Right ventricle myocardium superior (tissue), 1 donor: ENCODE measurements around the gene GART. TPM values are rescaled to one million over a fixed set of nuclear protein-coding genes. Genes with fewer than 3 reads are reported as not detected.
"Not testable (repeated sequence)": the region's sequence is repeated elsewhere in the genome, so short reads cannot be mapped to it uniquely, and the experiment has no call there.

Experiments used
- ATAC-seq: fragments of 200-7000 bp; cut with Tn5 transposase; one replicate; pipeline ENCODE4 v1.9.1; 2020; ENCODE audit warnings: mild to moderate bottlenecking; ENCODE audit not compliant: poor library complexity
- DNase-seq: peaks from one replicate; pipeline ENCODE4 v3.0.0-alpha.2; 2020
- intact Hi-C: fragments of 100-400 bp; cut with DNase I; formaldehyde crosslinking; loops from one replicate; pipeline ENCODE4 v1.11.2; 2022
- total RNA-seq: library from RNA; stranded (reverse); fragmentation: NEBNext Ultra II Directional; extraction: Animal tissue kit (Norgen Biotek cat#: 25700); gene quantifications from one replicate; pipeline ENCODE4 v1.2.1, GENCODE V29; 2021
- donor health status: DM: no; HTN: yes; CAD: no; lungs with severe emphysema.

GART gene
- total RNA-seq, 1 donor from 2014 or later, result 38.0 TPM

DNA sequence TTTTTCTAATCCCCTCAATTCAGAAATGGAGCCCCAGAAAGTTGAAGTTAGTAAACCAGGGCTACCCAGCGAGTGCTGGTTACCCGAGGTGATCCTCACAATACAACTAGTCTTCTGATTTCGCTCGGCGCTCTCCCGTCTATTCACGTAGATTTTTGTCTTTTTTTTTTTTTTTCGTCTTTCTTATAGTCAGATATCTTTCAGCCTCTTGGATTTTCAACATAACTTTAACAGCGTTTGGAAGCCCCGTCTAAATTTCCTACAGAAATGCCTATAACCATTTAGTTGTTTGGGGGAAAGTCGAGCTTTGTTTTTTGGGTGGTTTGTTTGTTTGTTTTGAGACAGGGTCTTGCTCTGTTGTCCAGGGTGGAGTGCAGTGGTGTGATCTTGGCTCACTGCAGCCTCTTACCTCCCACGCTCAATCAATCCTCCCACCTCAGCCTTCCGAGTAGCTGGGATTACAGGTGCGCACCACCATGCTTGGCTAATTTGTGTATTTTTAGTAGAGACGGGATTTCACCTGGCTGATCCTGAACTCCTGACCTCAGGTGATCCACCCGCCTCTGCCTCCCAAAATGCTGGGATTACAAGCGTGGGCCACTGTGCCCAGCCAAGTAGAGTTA lies 61.3 kb downstream of the GART start:
- intact Hi-C loops, result no loop called here
- DNase-seq, result no peak
- ATAC-seq, result no peak

DNA sequence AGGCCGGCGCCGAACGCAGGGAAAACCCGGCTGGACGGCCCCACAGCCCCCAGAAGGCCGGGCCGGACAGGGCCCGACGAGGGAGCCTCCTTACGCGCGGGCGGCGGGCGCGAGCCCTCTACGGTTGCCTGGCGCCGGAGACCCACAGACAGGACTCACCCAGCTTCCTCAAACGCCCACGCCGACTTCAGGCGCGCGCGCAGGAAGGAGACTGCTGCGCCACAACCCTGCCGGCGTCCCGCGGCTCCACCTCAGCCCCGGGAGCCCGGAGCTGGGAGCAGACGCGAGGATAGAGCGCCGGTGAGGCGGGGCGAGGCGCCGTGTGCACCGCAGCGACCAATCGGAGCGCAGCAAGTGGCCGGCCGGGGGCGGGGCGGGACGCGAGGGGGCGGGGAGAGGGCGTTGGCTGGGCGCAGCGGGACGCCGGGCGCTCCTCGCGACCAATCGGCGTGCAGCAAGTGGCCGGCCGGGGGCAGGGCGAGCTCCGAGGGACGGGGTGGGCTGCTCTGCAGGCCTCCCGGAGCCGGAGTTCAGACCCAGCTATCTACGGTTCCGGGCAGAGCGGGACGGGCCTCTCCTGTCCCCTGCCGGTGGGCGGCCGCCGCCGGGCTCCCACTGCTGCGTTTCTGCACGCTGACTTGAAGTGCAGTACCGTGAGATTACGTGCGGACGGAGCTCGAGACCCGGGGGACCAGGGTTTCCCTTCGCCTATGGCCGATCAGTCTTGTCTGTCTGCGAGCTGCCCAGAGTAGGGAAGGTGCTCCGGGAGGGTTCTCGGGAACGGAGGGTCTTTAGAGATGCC lies 62.0 kb downstream of the GART start, which contains the start of gene TMEM50B:
Gene TMEM50B, minus strand, starts transcription at position 296 of the 802 bp plus-strand sequence. CDS start 11,089 bp downstream, outside the sequence.
- intact Hi-C loops, result no loop called here
- ATAC-seq, result peak; percentile 98
- peak; percentile 97 for DNase-seq

DNA sequence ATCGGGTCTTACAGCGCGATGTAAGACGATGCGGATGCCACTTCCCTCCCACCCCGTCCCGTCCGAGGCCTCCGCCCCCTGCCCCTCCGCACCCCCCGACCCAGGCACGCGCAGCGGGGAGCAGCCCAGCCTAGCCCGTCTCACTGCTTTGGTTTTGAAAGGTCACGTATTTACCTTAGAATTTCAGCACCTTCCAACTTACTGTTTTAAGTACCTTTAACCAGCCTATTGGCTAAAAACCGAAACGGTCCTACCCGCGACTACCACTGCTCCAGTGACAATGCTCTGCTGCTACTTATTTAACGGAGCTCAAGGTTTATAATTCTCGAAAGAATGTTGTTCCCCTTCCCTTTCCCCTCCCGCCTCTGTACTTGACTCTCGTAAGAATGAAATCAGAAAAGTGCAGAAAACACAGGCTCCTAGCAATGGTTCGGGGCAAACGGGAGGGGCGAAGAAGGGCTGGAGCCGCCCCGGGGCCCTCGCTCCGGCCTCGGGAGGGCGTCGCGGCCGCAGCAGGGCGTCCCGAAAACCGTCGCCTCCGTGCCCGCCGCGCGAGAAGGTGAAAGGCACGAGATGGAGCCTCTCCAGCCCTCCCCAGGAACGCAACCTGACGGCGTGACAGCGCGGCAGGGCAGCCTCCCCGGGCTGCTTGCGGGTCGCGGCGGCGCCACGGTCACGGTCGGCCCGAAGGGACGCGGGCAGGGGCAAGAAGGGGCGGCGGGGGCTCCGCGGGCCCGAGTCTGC lies 62.8 kb downstream of the GART start:
- intact Hi-C loops, result no loop called here
- DNase-seq, result no peak
- peak; percentile 43 for ATAC-seq

DNA sequence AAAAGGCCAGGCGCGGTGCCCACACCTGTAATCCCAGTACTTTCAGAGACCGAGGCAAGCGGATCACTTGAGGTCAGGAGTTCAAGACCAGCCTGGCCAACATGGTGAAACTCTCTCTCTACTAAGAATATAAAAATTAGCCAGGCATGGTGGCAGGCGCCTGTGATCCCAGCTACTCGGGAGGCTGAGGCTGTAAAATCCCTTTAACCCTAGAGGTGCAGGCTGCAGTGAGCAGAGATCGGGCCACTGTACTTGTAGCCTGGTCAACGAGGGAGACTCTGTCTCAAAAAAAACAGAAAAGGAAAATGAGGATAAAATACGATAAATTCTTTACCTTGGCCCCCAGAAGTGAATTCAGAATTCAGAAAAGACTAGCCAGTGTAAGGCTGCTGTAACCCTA lies 63.7 kb downstream of the GART start:
- intact Hi-C loops, result no loop called here
- DNase-seq (no peak), ATAC-seq (no peak)

DNA sequence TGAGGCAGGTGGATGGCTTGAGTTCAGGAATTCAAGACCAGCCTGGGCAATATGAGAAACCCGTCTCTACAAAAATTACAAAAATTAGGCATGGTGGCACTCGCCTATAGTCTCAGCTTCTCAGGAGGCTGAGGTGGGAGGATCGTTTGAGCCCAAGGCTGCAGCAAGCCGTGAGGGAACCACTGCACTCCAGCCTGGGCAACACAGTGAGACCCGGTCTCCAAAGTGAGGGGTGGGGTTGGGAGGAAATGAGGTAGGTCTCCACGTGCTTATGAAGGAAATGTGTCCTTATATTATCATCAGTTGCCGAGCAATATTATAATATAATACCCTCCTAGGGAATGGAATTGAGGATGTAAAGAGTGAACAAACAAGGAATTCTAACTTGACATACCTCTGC lies 64.9 kb downstream of the GART start:
- intact Hi-C loops, result no loop called here
- ATAC-seq, result no peak
- DNase-seq, result no peak

DNA sequence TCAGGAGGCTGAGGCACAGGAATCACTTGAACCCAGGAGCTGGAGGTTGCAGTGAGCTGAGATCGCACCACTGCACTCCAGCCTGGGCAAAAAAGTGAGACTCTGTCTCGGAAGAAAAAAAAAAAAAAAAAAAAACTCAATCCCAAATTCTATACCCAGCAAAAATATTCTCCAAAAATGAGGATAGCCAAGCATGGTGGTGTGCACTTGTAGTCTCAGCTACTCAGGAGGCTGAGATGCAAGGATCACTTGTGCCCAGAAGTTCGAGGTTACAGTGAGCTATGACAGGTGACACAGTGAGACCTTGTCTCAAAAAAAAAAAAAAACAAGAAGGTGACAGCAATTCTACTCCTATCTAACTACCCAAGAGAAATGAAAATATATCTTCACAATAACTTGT lies 68.6 kb downstream of the GART start:
- no peak for ATAC-seq
- no peak for DNase-seq
- intact Hi-C loops, result no loop called here

DNA sequence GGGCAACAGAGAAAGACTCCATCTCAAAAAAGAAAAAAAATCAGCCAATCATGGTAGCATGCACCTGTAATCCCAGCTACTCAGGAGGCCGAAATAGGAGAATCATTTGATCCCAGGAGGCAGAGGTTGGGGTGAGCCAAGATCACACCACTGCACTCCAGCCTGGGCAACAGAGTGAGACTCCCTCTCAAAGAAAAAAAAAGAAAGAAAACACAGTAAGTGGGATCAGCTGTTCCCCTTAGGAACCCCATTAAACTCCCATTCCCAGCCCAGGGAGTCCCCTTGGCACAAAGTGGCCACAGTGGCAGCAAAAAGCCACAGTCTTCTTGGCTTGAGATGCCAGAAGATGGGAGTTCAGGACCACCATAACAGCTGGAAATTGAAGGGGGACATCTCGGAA lies 71.2 kb downstream of the GART start:
- intact Hi-C loops, result no loop called here
- DNase-seq (no peak), ATAC-seq (no peak)

DNA sequence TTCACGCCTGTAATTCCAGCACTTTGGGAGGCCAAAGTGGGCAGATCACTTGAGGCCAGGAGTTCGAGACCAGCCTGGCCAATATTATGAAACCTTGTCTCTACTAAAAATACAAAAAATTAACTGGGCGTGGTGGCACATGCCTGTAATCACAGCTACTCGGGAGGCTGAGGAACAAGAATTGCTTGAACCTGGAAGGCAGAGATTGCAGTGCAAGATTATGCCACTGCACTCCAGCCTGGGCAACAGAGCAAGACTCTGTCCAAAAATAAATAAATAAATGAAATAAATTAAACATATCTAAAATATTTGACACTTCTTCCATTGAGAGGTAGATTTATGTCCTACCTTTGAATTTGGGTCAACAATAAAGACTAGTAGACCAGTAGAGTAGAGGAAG lies 72.7 kb downstream of the GART start:
- DNase-seq, ATAC-seq, intact Hi-C loops: not testable (repeated sequence)

DNA sequence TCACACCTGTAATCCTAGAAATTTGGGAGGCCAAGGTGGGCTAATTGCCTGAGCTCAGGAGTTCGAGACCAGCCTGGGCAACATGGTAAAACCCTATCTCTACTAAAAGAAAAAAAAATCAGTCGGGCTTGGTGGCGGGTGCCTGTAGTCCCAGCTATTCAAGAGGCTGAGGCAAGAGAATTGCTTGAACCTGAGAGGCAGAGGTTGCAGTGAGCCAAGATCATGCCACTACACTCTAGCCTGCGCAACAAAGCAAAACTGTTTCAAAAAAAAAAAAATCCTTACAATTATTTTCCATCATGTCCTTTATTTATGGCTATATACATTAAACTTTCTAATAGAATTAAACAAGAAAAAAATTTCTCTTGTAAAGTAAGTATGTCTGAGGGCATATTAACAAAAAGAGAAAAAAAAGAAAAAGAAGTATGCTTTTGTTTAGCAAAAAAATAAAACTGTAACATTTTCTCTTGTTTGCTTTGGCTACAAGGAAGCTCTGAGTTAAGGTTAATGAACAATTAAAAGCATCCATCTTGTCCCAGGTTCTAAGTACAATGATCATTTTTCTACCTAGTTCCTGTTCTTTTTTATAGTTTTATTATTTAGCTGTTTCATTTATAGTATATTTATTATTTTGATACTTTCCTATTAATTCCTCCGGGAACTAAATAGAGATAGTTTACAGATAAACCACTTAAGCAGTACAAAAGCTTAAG lies 80.2 kb downstream of the GART start:
- DNase-seq (no peak), ATAC-seq (no peak)
- intact Hi-C loops, result no loop called here

DNA sequence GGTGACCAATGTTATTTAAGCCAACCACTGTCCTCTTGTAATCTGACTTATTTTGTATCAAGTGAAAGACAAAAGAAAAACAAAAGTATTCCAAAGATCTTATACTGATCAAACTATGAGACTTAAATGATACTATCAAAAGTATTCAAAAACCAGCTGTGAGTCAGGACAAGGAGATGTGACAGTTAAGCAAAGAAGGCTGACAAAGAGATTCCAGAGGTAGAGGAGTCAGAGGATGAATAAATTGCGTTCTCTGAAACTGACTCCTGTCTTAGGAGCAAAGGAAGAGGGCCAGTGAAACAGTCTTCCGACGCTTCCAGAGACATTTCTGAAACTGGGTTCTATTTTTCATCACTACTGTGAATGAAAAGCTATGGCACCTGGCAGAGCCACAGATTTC lies 83.1 kb downstream of the GART start:
- intact Hi-C loops, result no loop called here
- DNase-seq (no peak), ATAC-seq (no peak)

DNA sequence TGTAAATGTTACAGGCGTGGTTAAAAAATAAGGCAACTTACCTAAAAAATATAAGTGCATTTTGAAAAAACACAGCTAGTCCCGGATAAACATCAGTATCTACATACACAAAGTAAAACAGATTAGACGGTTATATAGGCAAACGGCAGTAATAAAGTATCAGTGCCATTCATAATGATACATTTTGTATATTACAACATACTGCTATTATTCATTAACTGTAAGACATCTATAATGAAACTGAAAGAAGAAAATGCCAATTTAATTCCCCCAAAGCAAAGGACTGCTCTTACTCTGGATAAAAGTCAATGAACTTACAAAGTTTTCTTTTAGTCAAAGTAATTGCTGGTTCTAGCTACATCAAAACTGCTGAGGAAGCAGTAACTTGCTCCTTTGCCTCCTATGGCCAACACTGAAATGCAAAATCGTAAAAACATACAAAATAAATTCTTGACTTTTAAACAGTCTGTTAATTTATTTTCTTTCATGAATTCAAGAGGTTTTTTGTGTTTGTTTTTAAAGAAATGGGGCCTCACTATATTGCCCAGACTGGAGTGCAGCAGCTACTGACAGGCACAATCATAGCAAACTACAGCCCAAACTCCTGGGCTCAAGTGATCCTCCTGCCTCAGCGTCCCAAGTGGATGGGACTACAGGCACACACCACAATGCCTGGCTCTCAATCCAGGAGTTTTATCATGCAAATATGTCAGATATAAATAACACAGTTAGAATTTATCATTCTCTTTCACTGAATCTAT lies 86.1 kb downstream of the GART start:
- ATAC-seq (no peak), DNase-seq (no peak)
- intact Hi-C loops, result no loop called here

Other genes with a start within 250 kb of the GART start
- gene IFNAR1, start 217.1 kb downstream of the GART start, total RNA-seq, result 27.8 TPM
- 34.0 TPM for gene IFNGR2, start 138.7 kb downstream of the GART start, total RNA-seq
- gene TMEM50B, start 62.1 kb downstream of the GART start, total RNA-seq, result 33.9 TPM
- gene DNAJC28, start 50.4 kb downstream of the GART start, total RNA-seq, result 5.7 TPM
- gene SON, start 921 bp upstream of the GART start, total RNA-seq, result 123 TPM
- 5.1 TPM for gene DONSON, start 46.6 kb upstream of the GART start, total RNA-seq
- gene CRYZL1, start 99.6 kb upstream of the GART start, total RNA-seq, result 24.7 TPM
- gene ITSN1, start 100.4 kb upstream of the GART start, total RNA-seq, result 41.8 TPM